GM12878 (cell line): ENCODE data around the gene EFCAB11.

Source experiments
- CHD1 ChIP-seq: IDR thresholded peaks from 2 replicates; pipeline ENCODE4 v1.6.1; 2012; ENCODE audit warnings: low read depth, low read length, improper control_type of control experiment
- CTCF ChIP-seq, 3 experiments: IDR thresholded peaks in 2 of 3; conservative IDR thresholded peaks in 1 of 3; 2 replicates each; pipeline ENCODE4 v1.5.1; 2011; ENCODE audit warnings: low read depth in 3 of 3, low read length in 3 of 3, mild to moderate bottlenecking in 3 of 3, control low read depth in 2 of 3, moderate library complexity in 2 of 3, inconsistent platforms in 1 of 3, mixed read lengths in 1 of 3; ENCODE audit not compliant: control insufficient read depth in 2 of 3, insufficient read depth in 1 of 3; ENCODE audit errors: extremely low read depth in 1 of 3
- DPF2 ChIP-seq: fragments of 450-650 bp; IDR thresholded peaks from 2 replicates; pipeline ENCODE4 v1.6.1; 2017; ENCODE audit warnings: mild to moderate bottlenecking
- ESRRA ChIP-seq: IDR thresholded peaks from 2 replicates; pipeline ENCODE4 v1.6.1; 2012; ENCODE audit warnings: mild to moderate bottlenecking, low read length, improper control_type of control experiment
- EZH2 ChIP-seq: IDR thresholded peaks from 2 replicates; pipeline ENCODE4 v1.6.1; 2012; ENCODE audit warnings: low read depth, mild to moderate bottlenecking, control low read depth, inconsistent platforms, low read length, borderline replicate concordance; ENCODE audit not compliant: control insufficient read depth
- JUNB ChIP-seq: IDR thresholded peaks from 2 replicates; pipeline ENCODE4 v1.6.1; 2016; ENCODE audit warnings: antibody characterized with exemption, mild to moderate bottlenecking
- NR2C1 ChIP-seq: fragments of 450-650 bp; IDR thresholded peaks from 2 replicates; pipeline ENCODE4 v1.6.1; 2017; ENCODE audit warnings: antibody characterized with exemption, mild to moderate bottlenecking, moderate library complexity
- NRF1 ChIP-seq: conservative IDR thresholded peaks from 2 replicates; pipeline ENCODE4 v1.6.1; 2011; ENCODE audit warnings: mild to moderate bottlenecking, low read depth, low read length, improper control_type of control experiment
- PBX3 ChIP-seq: IDR thresholded peaks from 2 replicates; pipeline ENCODE4 v1.6.1; 2011; ENCODE audit warnings: mild to moderate bottlenecking, low read depth, low read length, moderate library complexity; ENCODE audit not compliant: insufficient replicate concordance
- POLR2AphosphoS5 ChIP-seq: IDR thresholded peaks from 2 replicates; pipeline ENCODE4 v1.6.1; 2011; ENCODE audit warnings: mild to moderate bottlenecking, low read length, inconsistent platforms
- RAD21 ChIP-seq: IDR thresholded peaks from 2 replicates; pipeline ENCODE4 v1.6.1; 2011; ENCODE audit warnings: mild to moderate bottlenecking, low read depth, low read length, moderate library complexity; ENCODE audit not compliant: insufficient read depth
- RCOR1 ChIP-seq: conservative IDR thresholded peaks from 2 replicates; pipeline ENCODE4 v1.6.1; 2012; ENCODE audit warnings: low read depth, low read length, improper control_type of control experiment
- SUZ12 ChIP-seq: fragments of 200-600 bp; sonication (generic); IDR thresholded peaks from one replicate; pipeline ENCODE4 v1.6.1; 2018; ENCODE audit warnings: antibody characterized with exemption, mild to moderate bottlenecking; ENCODE audit not compliant: unreplicated experiment
- TCF3 ChIP-seq: IDR thresholded peaks from 2 replicates; pipeline ENCODE4 v1.6.1; 2012; ENCODE audit warnings: low read depth, mild to moderate bottlenecking, low read length, borderline replicate concordance; ENCODE audit not compliant: insufficient read depth

- TF ChIP-seq RCOR1 = no peak
- no peak for TF ChIP-seq NRF1
- no peak for TF ChIP-seq TCF3
- TF ChIP-seq EZH2 = no peak
- no peak for TF ChIP-seq ESRRA
- TF ChIP-seq CTCF (IDR thresholded peaks at IDR 0.05 in 2 of 3, conservative IDR thresholded peaks at IDR 0.05 in 1 of 3; ENCODE audit: control insufficient read depth in 2 of 3, extremely low read depth in 1 of 3, insufficient read depth in 1 of 3, low read depth in 3 of 3, low read length in 3 of 3) = no peak
- no peak for TF ChIP-seq POLR2AphosphoS5
- TF ChIP-seq PBX3 = no peak
- no peak for TF ChIP-seq CHD1
- TF ChIP-seq SUZ12 = no peak
- no peak for TF ChIP-seq NR2C1
- no peak for TF ChIP-seq JUNB
- TF ChIP-seq DPF2 = no peak
- TF ChIP-seq RAD21 = no peak
Measured at GRCh38 chr14:89853936-89854693, 100.4 kb downstream of the EFCAB11 start.
